Measurements from ENCODE around the gene CBLN3.

The CBLN3 gene

GRCh38 chr14:24422694-24423601, 6.5 kb downstream of the CBLN3 start:
- DNase-seq: no peak

GRCh38 chr14:24422261-24422660, 7.2 kb downstream of the CBLN3 start:
- no peak for DNase-seq

- no peak for DNase-seq
Observed at GRCh38 chr14:24418492-24418873, 11.0 kb downstream of the CBLN3 start.

- no peak for DNase-seq
Observed at GRCh38 chr14:24417832-24418491, 11.5 kb downstream of the CBLN3 start.

- no peak for DNase-seq
Observed at GRCh38 chr14:24416932-24417619, 12.4 kb downstream of the CBLN3 start.

GRCh38 chr14:24416254-24416931, 13.1 kb downstream of the CBLN3 start:
- DNase-seq: no peak

GRCh38 chr14:24415421-24416253, 13.8 kb downstream of the CBLN3 start:
- DNase-seq: no peak

GRCh38 chr14:24414732-24415420, 14.6 kb downstream of the CBLN3 start:
- no peak for DNase-seq

- DNase-seq: no peak
Observed at GRCh38 chr14:24414077-24414476, 15.4 kb downstream of the CBLN3 start.

- peak; percentile 50 for DNase-seq
Observed at GRCh38 chr14:24411443-24412389, 17.8 kb downstream of the CBLN3 start.

GRCh38 chr14:24409956-24410355, 19.5 kb downstream of the CBLN3 start:
- no peak for DNase-seq

- DNase-seq: no peak
Observed at GRCh38 chr14:24409192-24409591, 20.3 kb downstream of the CBLN3 start.

- no peak for DNase-seq
Observed at GRCh38 chr14:24408764-24409163, 20.7 kb downstream of the CBLN3 start.

- no peak for DNase-seq
Observed at GRCh38 chr14:24407608-24408325, 21.7 kb downstream of the CBLN3 start.

- DNase-seq: no peak
Observed at GRCh38 chr14:24406416-24406815, 23.1 kb downstream of the CBLN3 start.

GRCh38 chr14:24404814-24405213, 24.7 kb downstream of the CBLN3 start:
- no peak for DNase-seq

- DNase-seq: peak; percentile 34
Observed at GRCh38 chr14:24403294-24403998, 26.0 kb downstream of the CBLN3 start.

GRCh38 chr14:24401810-24402702, 27.4 kb downstream of the CBLN3 start:
- DNase-seq: no peak
